T-helper 17 cell (primary cell): ENCODE measurements around the gene TDRD7. TPM values are rescaled to one million over a fixed set of nuclear protein-coding genes. Genes with fewer than 3 reads are reported as not detected.
"Not testable (repeated sequence)": the region's sequence is repeated elsewhere in the genome, so short reads cannot be mapped to it uniquely, and the experiment has no call there.

Experiments used
- ATAC-seq: fragments of 150-1000 bp; cut with Tn5 transposase; 2 replicates; pipeline ENCODE4 v1.10.0; 2021; ENCODE audit warnings: mild to moderate bottlenecking, moderate library complexity
- DNase-seq, 3 donors: peaks; one replicate each; pipeline versions ENCODE4 v3.0.0 to v3.0.0-alpha.2; 2020 to 2021
- H3K9me3 ChIP-seq: one replicate; pipeline ENCODE4 v1.7.0; 2013; ENCODE audit warnings: low read length, mild to moderate bottlenecking; ENCODE audit not compliant: control insufficient read depth, poor library complexity, severe bottlenecking
- H3K27ac Mint-ChIP-seq: one replicate; pipeline ENCODE4 v1.8.0; 2022; ENCODE audit warnings: mild to moderate bottlenecking, moderate library complexity, mixed read lengths
- H3K27me3 Mint-ChIP-seq: one replicate; pipeline ENCODE4 v1.8.0; 2022; ENCODE audit warnings: mixed read lengths
- H3K36me3 Mint-ChIP-seq: one replicate; pipeline ENCODE4 v1.8.0; 2022; ENCODE audit warnings: low read depth, mixed read lengths
- H3K4me1 Mint-ChIP-seq: one replicate; pipeline ENCODE4 v1.8.0; 2022; ENCODE audit warnings: mild to moderate bottlenecking, mixed read lengths
- H3K4me3 Mint-ChIP-seq: one replicate; pipeline ENCODE4 v1.8.0; 2022; ENCODE audit warnings: mild to moderate bottlenecking, moderate library complexity, mixed read lengths
- total RNA-seq, 4 donors: library from RNA in 2 of 4; stranded (reverse) in 2 of 4; gene quantifications; one replicate each; pipeline ENCODE4 v1.2.3 and lab custom pipeline; 2022 to 2026

Gene TDRD7
- total RNA-seq, 2 donors from 2014 or later: 8.5 to 10.4 TPM

- Mint-ChIP-seq H3K27ac (no peak overlapping the region), H3K36me3 (peaks cover 8% of the 10 kb centered on the region)
Measured at GRCh38 chr9:97445119-97445701, 33.3 kb downstream of the TDRD7 start.

GRCh38 chr9:97447001-97447400 is 35.1 kb downstream of the TDRD7 start:
- Mint-ChIP-seq H3K27me3 (no peaks in the 10 kb centered on the region), H3K4me1 (peaks cover 3% of the 10 kb centered on the region), H3K36me3 (peaks cover 7% of the 10 kb centered on the region), H3K4me3 (no peak overlapping the region), H3K27ac (no peak overlapping the region)
- H3K9me3 ChIP-seq: no peaks in the 10 kb centered on the region
- DNase-seq: no peak
- ATAC-seq: no peak

More at GRCh38 chr9:97445119-97445701, 33.3 kb downstream of the TDRD7 start:
- ATAC-seq (no peak), DNase-seq (no peak)
- Mint-ChIP-seq H3K4me1 (peaks cover 3% of the 10 kb centered on the region), H3K27me3 (no peaks in the 10 kb centered on the region), H3K4me3 (no peak overlapping the region)
- no peaks in the 10 kb centered on the region for H3K9me3 ChIP-seq

GRCh38 chr9:97453573-97453972 is 41.7 kb downstream of the TDRD7 start:
- ATAC-seq, H3K27me3 Mint-ChIP-seq, H3K4me1 Mint-ChIP-seq, DNase-seq, H3K4me3 Mint-ChIP-seq, H3K36me3 Mint-ChIP-seq, H3K9me3 ChIP-seq, H3K27ac Mint-ChIP-seq: not testable (repeated sequence)

- H3K27me3 Mint-ChIP-seq, H3K4me3 Mint-ChIP-seq: not testable (repeated sequence)
Measured at GRCh38 chr9:97456841-97457240, 44.9 kb downstream of the TDRD7 start.

GRCh38 chr9:97459326-97459725 is 47.4 kb downstream of the TDRD7 start:
- no peaks in the 10 kb centered on the region for H3K9me3 ChIP-seq
- H3K27ac Mint-ChIP-seq: no peak overlapping the region
- H3K4me3 Mint-ChIP-seq: no peak overlapping the region
- peaks cover 5% of the 10 kb centered on the region for H3K36me3 Mint-ChIP-seq
- H3K4me1 Mint-ChIP-seq: no peaks in the 10 kb centered on the region
- ATAC-seq: no peak
- DNase-seq: no peak
- no peaks in the 10 kb centered on the region for H3K27me3 Mint-ChIP-seq

More at GRCh38 chr9:97456841-97457240, 44.9 kb downstream of the TDRD7 start:
- DNase-seq, H3K36me3 Mint-ChIP-seq, ATAC-seq, H3K4me1 Mint-ChIP-seq, H3K27ac Mint-ChIP-seq, H3K9me3 ChIP-seq: not testable (repeated sequence)

DNA sequence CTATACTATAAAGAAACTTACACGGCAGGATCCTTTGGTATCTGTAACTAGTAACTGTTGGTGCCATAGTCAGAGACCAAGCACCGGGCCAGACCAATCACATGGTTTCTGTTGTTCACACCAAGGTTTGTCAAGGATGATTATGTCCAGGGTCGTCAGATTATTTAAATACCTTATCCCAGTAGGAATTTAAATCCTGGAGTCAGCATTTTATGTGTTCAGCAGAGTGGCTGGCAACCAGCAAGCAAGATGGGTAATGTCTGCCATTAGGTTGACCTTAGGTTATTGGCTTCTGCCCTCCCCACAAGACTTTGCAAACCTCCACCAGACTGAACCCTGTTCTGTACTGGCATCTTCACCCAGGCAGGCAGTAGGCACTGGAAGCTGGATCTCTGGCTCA is 50.3 kb downstream of the TDRD7 start:
- no peak for DNase-seq
- peaks cover 9% of the 10 kb centered on the region for H3K36me3 Mint-ChIP-seq
- ATAC-seq: no peak

DNA sequence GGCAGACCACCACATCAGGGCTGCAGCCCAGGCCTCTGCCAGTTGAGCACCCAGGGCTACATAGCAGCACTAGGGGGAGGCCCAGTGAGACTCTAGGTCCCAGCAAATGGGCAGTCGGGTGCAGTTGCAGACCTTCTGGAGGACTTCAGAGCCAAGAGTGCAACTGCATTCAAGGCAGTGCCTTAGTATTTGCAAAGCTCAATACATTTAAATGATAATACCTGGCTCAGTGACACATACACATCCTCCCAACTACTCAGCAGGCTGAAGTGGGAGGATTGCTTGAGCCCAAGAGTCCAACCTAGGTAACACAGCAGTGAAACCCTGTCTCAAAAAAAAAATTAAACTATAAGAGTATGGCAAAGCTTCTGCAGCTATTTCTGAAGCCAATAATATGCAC is 51.0 kb downstream of the TDRD7 start:
- H3K27ac Mint-ChIP-seq: no peak overlapping the region
- DNase-seq: no peak
- H3K27me3 Mint-ChIP-seq: no peaks in the 10 kb centered on the region
- H3K4me3 Mint-ChIP-seq: no peak overlapping the region
- H3K4me1 Mint-ChIP-seq: peaks cover 8% of the 10 kb centered on the region
- H3K9me3 ChIP-seq: no peaks in the 10 kb centered on the region
- ATAC-seq: no peak
- peaks cover 15% of the 10 kb centered on the region for H3K36me3 Mint-ChIP-seq

More for the DNA sequence above, 50.3 kb downstream of the TDRD7 start:
- Mint-ChIP-seq H3K27ac (no peak overlapping the region), H3K4me1 (peaks cover 4% of the 10 kb centered on the region), H3K27me3 (no peaks in the 10 kb centered on the region), H3K4me3 (no peak overlapping the region)
- no peaks in the 10 kb centered on the region for H3K9me3 ChIP-seq

GRCh38 chr9:97468658-97469448 is 57.0 kb downstream of the TDRD7 start:
- ATAC-seq: peak; percentile 33
- H3K27ac Mint-ChIP-seq: peak overlapping the region; percentile 81
- H3K36me3 Mint-ChIP-seq: peaks cover 19% of the 10 kb centered on the region

GRCh38 chr9:97470076-97470475 is 58.2 kb downstream of the TDRD7 start:
- ATAC-seq (no peak), DNase-seq (no peak)
- Mint-ChIP-seq H3K36me3 (peaks cover 18% of the 10 kb centered on the region), H3K27ac (peak overlapping the region; percentile 9), H3K27me3 (no peaks in the 10 kb centered on the region), H3K4me1 (peaks cover 13% of the 10 kb centered on the region), H3K4me3 (no peak overlapping the region)
- H3K9me3 ChIP-seq: no peaks in the 10 kb centered on the region

More at GRCh38 chr9:97468658-97469448, 57.0 kb downstream of the TDRD7 start:
- peaks cover 13% of the 10 kb centered on the region for H3K4me1 Mint-ChIP-seq
- no peaks in the 10 kb centered on the region for H3K9me3 ChIP-seq
- H3K27me3 Mint-ChIP-seq: no peaks in the 10 kb centered on the region
- H3K4me3 Mint-ChIP-seq: no peak overlapping the region
- no peak for DNase-seq

GRCh38 chr9:97473717-97474116 is 61.8 kb downstream of the TDRD7 start:
- no peaks in the 10 kb centered on the region for H3K9me3 ChIP-seq
- Mint-ChIP-seq H3K27me3 (no peaks in the 10 kb centered on the region), H3K27ac (no peak overlapping the region), H3K4me3 (no peak overlapping the region), H3K4me1 (no peaks in the 10 kb centered on the region), H3K36me3 (peaks cover 9% of the 10 kb centered on the region)
- ATAC-seq: no peak
- DNase-seq: no peak

GRCh38 chr9:97474372-97474925 is 62.6 kb downstream of the TDRD7 start:
- no peaks in the 10 kb centered on the region for H3K27me3 Mint-ChIP-seq
- peaks cover 9% of the 10 kb centered on the region for H3K36me3 Mint-ChIP-seq

GRCh38 chr9:97475059-97475458 is 63.2 kb downstream of the TDRD7 start:
- H3K9me3 ChIP-seq: no peaks in the 10 kb centered on the region
- Mint-ChIP-seq H3K27me3 (no peaks in the 10 kb centered on the region), H3K4me1 (no peaks in the 10 kb centered on the region), H3K27ac (no peak overlapping the region), H3K36me3 (peaks cover 8% of the 10 kb centered on the region), H3K4me3 (no peak overlapping the region)
- DNase-seq (no peak), ATAC-seq (no peak)

More at GRCh38 chr9:97474372-97474925, 62.6 kb downstream of the TDRD7 start:
- Mint-ChIP-seq H3K4me3 (no peak overlapping the region), H3K27ac (peak overlapping the region; percentile 14), H3K4me1 (no peaks in the 10 kb centered on the region)
- H3K9me3 ChIP-seq: no peaks in the 10 kb centered on the region
- DNase-seq (no peak), ATAC-seq (no peak)

DNA sequence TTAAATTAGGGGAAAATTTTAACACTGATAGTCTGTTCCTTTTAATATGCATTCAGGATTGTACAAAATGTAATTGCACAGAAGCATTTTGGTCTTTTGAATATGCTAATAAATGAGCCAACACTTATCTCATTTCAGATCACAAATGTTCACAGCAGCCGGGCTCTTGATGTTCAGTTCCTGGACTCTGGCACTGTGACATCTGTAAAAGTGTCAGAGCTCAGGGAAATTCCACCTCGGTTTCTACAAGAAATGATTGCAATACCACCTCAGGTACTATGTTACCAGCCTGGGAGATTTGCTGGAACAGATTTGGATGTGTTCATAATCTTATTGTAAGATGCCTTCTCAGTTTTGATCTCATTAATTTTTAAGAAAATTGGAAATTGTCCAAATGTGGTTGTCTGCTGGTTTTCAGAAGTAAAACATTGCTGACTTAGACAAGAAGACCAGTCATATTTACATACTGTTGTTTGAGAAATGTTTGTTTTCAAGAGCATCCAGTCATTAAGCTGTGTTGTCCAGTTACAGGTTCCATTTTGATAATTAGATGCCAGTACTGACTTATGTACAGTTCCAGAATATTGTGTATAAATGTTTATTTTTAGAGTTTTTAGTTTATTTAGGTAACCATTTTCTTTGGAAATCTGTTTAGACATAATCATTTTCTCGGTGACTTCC is 66.5 kb downstream of the TDRD7 start:
- no peak overlapping the region for H3K4me3 Mint-ChIP-seq
- no peaks in the 10 kb centered on the region for H3K4me1 Mint-ChIP-seq
- H3K9me3 ChIP-seq: no peaks in the 10 kb centered on the region
- no peak for DNase-seq
- H3K36me3 Mint-ChIP-seq: peaks cover 10% of the 10 kb centered on the region
- no peak for ATAC-seq
- H3K27me3 Mint-ChIP-seq: no peaks in the 10 kb centered on the region
- no peak overlapping the region for H3K27ac Mint-ChIP-seq
